ENCODE measurements around the gene ITGB5. TPM values are rescaled to one million over a fixed set of nuclear protein-coding genes. Genes with fewer than 3 reads are reported as not detected.

Gene ITGB5
- total and polyA plus RNA-seq, 4 donors, result 21.0 to 126 (median 43.7) TPM

DNA sequence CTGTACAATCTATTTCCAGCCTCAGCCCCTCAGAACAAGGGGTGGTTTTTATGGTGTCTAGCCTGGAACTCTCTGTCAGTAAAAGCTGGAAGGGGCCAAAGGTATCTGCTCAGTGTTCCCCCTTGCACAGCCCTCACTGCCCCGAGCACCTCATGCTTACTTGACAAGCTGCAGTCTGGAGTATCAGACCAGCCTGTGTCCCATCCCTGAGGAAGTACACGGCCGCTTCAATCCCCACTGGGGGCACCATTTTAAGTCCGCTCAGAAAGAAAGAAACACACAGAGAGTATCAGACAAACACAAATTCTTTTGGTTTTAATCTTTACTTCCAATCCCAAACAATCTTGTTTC lies 124.5 kb downstream of the ITGB5 start:
- 89 to 97% methylated on average over 4 of the region's 4 CpGs for WGBS, 2 donors
- Histone ChIP-seq H3K9me3 (ENCODE audit: control insufficient read depth in 4 of 4, insufficient read depth in 3 of 4, low read length in 3 of 4) (no peaks in the 10 kb centered on the region), H3K27me3 (ENCODE audit: control insufficient read depth in 3 of 3, insufficient read depth in 3 of 3, low read length in 2 of 3) (no peaks in the 10 kb centered on the region), H3K9ac (ENCODE audit: insufficient read depth in 1 of 2, low read length in 2 of 2) (no peak overlapping the region), H3K27ac (ENCODE audit: low read depth in 1 of 2, low read length in 1 of 2) (no peak overlapping the region), H3K4me1 (ENCODE audit: control insufficient read depth in 5 of 5, insufficient read depth in 5 of 5, low read length in 5 of 5) (peaks cover 0 to 14% (median 0%) of the 10 kb centered on the region in 5 donors), H3K4me3 (no peak overlapping the region), H3K36me3 (ENCODE audit: control insufficient read depth in 4 of 4, insufficient read depth in 4 of 4, low read length in 4 of 4) (peaks cover 10 to 27% (median 11%) of the 10 kb centered on the region in 4 donors)
- ATAC-seq (ENCODE audit: insufficient read depth, low FRiP score), result no peak
- no peak for TF ChIP-seq CTCF (IDR thresholded peaks at IDR 0.05; ENCODE audit: control extremely low read depth, extremely low read depth)
- DNase-seq, result no peak

- no peak for ATAC-seq (ENCODE audit: insufficient read depth, low FRiP score)
- no peak overlapping the region for H3K4me3 ChIP-seq
Measured at GRCh38 chr3:124761935-124762660, 125.1 kb downstream of the ITGB5 start.

DNA sequence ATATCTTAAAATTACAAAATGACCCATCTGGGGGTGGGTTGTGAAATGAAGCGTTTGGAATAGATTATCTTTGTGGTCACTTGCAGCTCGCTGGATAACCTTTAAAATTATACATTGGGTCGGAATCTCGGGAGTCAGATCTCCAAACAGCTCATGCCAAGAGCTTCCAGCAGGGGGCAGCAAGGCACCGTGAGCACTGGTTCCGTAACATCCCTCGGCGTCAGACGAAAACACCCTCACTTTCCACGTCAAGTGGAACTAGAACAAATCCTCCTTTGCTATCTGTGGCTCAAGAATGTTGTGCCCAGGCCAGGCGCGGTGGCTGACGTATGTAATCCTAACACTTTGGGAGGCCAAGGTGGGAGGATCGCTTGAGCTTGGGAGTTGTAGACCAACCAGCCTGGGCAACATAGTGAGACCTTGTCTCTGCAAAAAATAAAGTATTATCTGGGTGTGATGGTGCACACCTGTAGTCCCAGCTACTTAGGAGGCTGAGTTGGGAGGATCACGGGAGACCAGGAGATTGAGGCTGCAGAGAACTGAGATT lies 125.8 kb downstream of the ITGB5 start:
- Histone ChIP-seq H3K27ac (ENCODE audit: low read depth in 1 of 2, low read length in 1 of 2) (no peak overlapping the region), H3K27me3 (ENCODE audit: control insufficient read depth in 3 of 3, insufficient read depth in 3 of 3, low read length in 2 of 3) (no peaks in the 10 kb centered on the region), H3K4me3 (no peak overlapping the region), H3K9ac (ENCODE audit: insufficient read depth in 1 of 2, low read length in 2 of 2) (no peak overlapping the region), H3K4me1 (ENCODE audit: control insufficient read depth in 5 of 5, insufficient read depth in 5 of 5, low read length in 5 of 5) (peaks cover 0 to 14% (median 0%) of the 10 kb centered on the region in 5 donors), H3K9me3 (ENCODE audit: control insufficient read depth in 4 of 4, insufficient read depth in 3 of 4, low read length in 3 of 4) (no peaks in the 10 kb centered on the region), H3K36me3 (ENCODE audit: control insufficient read depth in 4 of 4, insufficient read depth in 4 of 4, low read length in 4 of 4) (peaks cover 4 to 24% (median 11%) of the 10 kb centered on the region in 4 donors)
- WGBS, 2 donors, result 9 to 14% methylated on average over 15 of the region's 15 CpGs
- peak; percentile 93 for TF ChIP-seq CTCF (IDR thresholded peaks at IDR 0.05; ENCODE audit: control extremely low read depth, extremely low read depth)
- DNase-seq, result peak; percentile 82 to 88 (median 84)
- peak; percentile 88 for ATAC-seq (ENCODE audit: insufficient read depth, low FRiP score)

More at GRCh38 chr3:124761935-124762660, 125.1 kb downstream of the ITGB5 start:
- 75 to 78% methylated on average over 6 of the region's 6 CpGs for WGBS, 2 donors
- H3K27ac ChIP-seq (ENCODE audit: low read depth in 1 of 2, low read length in 1 of 2), result peak overlapping the region in 1 of 2 donors; percentile 27
- no peaks in the 10 kb centered on the region for H3K27me3 ChIP-seq (ENCODE audit: control insufficient read depth in 3 of 3, insufficient read depth in 3 of 3, low read length in 2 of 3)
- no peak for TF ChIP-seq CTCF (IDR thresholded peaks at IDR 0.05; ENCODE audit: control extremely low read depth, extremely low read depth)
- no peak for DNase-seq
- peaks cover 0 to 14% (median 0%) of the 10 kb centered on the region in 5 donors for H3K4me1 ChIP-seq (ENCODE audit: control insufficient read depth in 5 of 5, insufficient read depth in 5 of 5, low read length in 5 of 5)
- H3K9me3 ChIP-seq (ENCODE audit: control insufficient read depth in 4 of 4, insufficient read depth in 3 of 4, low read length in 3 of 4), result no peaks in the 10 kb centered on the region
- peaks cover 9 to 27% (median 11%) of the 10 kb centered on the region in 4 donors for H3K36me3 ChIP-seq (ENCODE audit: control insufficient read depth in 4 of 4, insufficient read depth in 4 of 4, low read length in 4 of 4)
- no peak overlapping the region for H3K9ac ChIP-seq (ENCODE audit: insufficient read depth in 1 of 2, low read length in 2 of 2)

All from lung (tissue), 12 donors.